Measurements from ENCODE around the gene C9orf43.
A peak's percentile ranks its signal among the peaks of the same experiment; 100 is the strongest.
"Not testable (repeated sequence)": the region's sequence is repeated elsewhere in the genome, so short reads cannot be mapped to it uniquely, and the experiment has no call there.

Gene C9orf43

GRCh38 chr9:113381909-113382411 lies 28.6 kb upstream of the C9orf43 start:
- no peak for DNase-seq

DNA sequence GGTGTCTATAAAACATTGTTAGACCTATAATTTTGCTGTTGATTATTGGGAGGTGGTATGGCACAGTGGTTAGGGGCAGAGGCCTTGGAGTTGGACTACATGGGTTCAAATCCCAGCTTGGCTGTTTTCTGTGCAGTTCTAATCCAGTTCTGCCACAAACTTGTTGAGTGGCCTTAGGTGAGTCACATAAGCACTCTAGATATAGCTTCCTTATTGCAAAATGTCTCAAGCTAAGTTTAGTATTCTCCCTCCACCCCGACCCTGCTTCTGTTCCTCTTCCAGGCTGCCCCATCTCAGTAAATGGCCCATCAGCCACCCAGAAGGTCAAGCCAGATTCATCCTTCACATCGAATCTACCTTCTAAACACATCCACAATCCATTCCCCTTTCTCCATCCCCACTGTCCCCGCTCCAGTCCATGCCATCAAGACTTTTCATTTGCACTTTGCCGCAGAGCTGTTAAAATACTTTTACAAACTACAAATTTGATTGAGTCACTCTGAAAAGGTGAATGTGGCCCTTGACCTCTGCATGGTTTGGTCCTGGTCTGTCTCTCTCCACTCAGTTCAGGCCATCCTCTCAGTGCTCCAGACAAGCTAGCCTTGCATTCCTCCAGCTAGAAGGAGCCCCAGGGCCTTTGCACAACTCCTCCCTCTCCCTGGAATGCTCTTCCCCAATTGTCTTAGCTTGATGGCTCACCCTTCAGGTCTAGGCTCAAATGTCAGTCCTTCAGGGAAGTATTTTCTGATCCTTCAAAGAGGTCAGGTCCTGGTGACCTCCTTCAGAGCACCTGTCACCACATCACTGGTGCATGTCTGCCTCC lies 23.8 kb upstream of the C9orf43 start:
- no peak for DNase-seq

GRCh38 chr9:113387560-113388230 lies 22.9 kb upstream of the C9orf43 start:
- DNase-seq, result no peak

GRCh38 chr9:113388833-113389232 lies 21.7 kb upstream of the C9orf43 start:
- no peak for DNase-seq

- DNase-seq, result no peak
Observed at GRCh38 chr9:113389451-113389850, 21.1 kb upstream of the C9orf43 start.

DNA sequence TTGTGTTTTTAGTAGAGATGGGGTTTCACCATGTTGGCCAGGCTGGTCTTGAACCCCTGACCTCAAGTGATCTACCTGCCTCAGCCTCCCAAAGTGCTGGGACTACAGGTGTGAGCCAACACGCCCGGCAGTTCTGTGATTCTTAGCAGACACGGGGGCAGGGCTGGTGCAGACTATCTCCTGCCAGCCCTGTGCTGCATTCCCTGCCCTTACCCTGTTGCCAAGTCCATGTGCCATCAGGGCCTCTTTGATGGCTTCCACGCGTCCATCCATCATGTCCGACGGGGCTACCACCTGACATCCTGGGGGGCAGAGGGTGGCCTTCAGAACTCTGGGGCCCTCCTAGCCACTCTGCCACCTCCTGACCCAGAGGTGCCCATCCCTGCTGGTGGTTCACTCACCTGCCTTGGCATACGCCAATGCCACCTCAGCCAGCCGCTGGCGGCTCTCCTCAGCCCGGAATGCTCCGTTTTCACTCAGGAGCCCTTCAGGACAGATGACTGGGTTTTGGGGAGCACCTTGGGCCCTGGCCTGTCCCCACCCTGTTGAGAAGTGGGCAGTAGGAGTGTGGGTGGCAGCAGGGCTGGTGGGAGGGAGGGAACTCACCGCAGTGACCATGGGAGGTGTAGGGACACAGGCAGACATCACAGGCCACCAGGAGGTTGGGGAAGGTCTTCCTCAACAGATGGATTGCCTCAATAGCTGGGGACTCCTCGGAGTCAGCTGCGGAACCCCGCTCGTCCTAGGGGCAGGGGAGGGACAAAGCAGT lies 20.2 kb upstream of the C9orf43 start:
- DNase-seq, result no peak

GRCh38 chr9:113391917-113392316 lies 18.6 kb upstream of the C9orf43 start:
- no peak for DNase-seq

DNA sequence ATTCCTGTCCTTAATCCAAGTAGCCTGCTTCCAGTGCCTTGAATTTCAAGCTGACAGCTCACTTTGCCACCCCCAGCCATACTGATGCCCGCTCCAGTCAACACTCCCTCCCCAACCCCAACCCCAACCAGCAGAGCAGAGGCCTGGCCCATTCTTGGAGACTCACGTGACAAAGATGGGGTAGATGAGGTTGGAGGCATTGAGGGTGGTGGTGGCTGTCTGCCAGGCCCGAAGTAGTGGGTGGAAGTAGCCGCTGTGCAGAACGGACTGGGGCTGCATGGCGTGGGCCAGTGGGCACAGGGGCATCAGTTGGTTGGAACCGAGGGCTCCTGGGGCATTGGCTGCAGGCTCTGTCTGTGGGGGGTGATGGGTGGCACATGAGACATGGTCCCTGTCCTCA lies 17.3 kb upstream of the C9orf43 start:
- DNase-seq, result no peak

DNA sequence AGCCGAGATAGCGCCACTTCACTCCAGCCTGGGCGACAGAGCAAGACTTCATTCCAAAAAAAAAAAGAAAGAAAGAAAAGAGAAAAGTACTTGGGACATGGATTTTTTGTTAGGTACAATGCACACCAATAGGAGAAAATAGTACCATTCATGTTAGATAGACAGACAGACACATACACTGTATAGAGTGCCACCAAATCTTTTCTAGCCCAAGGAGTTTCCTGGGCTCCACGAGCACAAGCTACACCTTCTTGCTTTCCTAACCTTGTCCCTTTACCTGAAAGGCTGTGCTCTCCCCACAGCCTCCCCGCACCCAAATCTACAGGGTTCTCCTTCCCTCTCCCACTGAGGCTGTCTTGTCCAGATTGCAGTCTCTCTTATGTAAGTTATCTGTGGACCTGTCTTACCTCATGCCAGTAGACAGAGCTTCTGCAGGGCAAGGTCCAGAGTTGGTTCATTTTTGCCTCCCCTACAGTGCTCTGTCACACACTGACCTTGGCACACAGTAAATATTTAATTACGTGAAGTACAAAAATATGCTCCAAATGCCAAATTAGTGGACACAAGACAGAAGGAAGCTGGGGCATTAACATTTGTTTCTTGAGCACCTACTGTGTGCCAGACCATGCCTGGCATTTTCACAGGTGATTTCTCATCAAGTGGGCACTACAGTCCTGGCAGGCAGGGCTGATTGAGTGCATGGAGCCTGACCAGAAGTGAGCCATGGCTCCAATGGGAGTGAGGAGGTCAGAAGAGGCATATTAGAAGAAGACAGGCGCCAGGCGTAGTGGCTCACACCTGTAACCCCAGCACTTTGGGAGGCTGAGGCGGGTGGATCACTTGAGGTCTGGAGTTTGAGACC lies 15.3 kb upstream of the C9orf43 start:
- no peak for DNase-seq

GRCh38 chr9:113397203-113397631 lies 13.3 kb upstream of the C9orf43 start:
- DNase-seq, result no peak

DNA sequence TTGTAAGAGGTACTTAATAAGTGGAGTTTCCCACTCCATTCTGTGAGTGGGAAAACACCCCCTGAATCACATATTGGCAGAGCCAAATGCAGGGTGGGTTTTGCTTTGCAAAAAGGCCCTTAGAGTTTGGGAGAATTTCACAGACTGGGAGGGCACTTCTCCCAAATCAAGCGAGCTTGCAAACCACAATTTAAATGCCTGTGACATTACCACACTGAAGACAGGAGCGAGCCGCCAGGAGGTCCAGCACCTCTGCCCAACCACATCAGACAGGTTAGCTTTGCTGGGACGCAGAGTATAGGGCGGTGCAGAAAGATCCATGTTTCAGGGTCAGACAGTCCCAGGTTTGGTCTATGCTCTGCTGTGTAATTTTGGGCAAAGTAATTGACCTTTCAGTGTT lies 11.8 kb upstream of the C9orf43 start:
- DNase-seq, result no peak

DNA sequence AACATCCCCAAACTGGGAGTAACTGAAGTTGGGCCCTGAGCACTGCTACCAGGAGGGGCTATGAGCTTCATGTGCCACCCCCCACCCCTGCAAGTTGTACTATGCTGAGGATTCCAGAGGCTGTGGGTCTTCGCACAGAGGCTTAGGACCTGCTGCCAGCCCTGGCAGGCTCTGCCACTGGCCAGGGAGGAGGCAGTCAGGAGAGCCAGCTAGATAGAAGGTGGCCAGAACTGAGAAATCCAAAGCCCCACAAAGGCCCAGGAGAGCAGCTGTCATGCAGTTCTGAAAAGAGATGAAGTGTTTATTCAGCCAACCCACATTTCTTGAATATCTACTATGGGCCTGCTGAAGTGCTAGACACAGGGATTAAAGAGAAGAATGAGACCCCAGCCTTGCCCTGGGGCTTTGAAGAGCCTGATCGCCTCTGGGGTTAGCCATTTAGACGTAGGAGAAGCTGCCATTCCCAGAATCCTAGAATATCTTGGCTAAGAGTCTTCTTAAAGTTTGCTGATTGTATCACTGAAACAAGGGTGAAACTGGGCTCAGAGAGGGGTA lies 10.8 kb upstream of the C9orf43 start:
- no peak for DNase-seq

- DNase-seq, result peak; percentile 99
Observed at GRCh38 chr9:113401027-113401792, 9.3 kb upstream of the C9orf43 start, which contains the start of gene ALAD. Gene ALAD, minus strand, starts transcription at chr9:113401284. Its CDS starts 7,725 bp downstream, at chr9:113393559.

- DNase-seq, result no peak
Observed at GRCh38 chr9:113403646-113404045, 6.9 kb upstream of the C9orf43 start.

GRCh38 chr9:113406353-113406752 lies 4.2 kb upstream of the C9orf43 start:
- not testable (repeated sequence) for DNase-seq

DNA sequence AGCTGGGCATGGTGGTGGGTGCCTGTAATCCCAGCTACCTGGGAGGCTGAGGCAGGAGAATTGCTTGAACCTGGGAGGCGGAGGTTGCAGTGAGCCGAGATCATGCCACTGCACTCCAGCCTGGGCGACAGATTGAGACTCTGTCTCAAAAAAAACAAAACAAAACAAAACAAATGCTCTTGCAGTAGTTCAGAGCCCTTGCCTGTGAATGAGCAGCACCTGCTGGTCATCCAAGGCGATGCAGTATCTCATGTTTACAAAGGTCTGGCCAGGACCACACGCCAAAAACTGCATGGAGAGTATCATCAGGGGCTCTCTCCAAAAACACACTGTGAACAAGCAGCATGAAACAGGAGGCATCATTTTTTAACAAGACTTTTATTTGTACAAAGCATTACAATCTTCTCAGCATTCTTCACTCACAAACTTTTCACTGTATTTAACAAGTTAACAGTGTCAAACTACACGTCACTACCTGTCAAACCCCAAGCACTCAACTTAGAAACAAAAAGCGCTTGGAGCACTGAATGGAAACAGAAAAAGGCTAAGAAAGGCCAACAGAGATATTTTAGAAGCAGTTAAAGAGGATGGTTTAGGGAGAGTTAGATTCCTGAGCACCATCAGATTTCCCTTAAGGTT lies 3.6 kb upstream of the C9orf43 start:
- DNase-seq, result peak; percentile 65

DNA sequence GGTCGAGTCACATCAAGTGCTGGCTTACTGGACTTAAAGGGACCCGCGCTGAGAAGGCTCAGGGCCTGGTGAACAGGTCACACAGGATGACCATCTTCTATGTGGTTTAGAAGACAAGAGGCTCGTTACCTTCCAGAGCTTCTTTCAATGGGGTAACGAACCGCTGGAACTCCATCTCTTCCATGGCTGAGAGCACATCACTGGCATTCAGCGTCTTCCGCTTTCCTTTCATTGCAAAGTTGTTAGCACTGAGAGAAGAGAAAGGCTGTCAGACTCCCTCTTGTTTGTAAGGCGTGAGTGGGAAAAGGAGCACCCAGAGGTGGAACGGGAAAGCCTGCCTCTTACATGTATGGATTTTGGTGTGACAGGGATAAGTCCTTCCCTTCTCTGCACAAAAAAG lies 1.1 kb upstream of the C9orf43 start:
- no peak for DNase-seq

DNA sequence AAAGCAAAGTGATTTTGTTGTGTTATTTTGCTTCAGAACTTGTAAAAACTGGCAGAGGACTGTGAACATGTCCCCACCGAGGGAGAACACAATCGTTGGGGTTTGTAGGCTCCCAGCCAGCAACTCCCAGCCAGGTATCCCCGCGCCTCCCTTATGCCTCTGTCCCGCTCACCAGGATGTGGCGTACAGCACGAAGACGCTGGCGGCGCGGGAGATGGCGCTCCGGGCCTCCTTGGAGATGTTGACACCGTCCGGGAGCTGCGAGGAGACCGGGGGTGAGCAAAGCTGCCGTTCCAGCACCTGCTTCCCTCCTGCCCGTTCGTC lies 702 bp upstream of the C9orf43 start:
- DNase-seq, result no peak

DNA sequence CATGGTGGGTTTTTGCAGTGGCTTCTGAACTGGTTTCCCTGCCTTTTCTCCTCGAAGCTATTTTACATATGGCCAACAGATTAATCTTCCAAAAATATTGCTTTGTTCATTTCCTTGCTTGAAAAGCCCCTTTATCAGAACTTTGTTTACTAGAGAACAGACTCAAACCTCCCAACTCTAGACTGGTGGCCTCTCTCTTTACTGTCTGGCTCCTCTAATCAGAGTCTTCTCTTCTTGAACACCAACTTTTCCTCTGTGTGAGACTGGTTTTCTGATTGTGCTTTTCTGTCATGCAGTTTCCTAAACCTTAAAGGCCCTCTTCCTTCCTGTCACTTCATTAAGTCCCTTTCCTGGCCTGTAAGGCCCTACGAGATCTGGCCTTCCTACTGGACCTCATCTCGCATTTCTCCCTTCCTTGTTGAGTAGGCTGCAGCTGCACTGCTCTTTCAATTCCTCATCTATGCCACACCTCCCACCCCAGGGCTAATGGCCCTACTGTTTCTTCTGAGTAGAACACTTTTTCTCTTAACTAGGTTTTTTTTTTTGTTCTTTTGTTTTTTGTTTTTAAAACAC lies 5.7 kb downstream of the C9orf43 start:
- DNase-seq, result no peak

DNA sequence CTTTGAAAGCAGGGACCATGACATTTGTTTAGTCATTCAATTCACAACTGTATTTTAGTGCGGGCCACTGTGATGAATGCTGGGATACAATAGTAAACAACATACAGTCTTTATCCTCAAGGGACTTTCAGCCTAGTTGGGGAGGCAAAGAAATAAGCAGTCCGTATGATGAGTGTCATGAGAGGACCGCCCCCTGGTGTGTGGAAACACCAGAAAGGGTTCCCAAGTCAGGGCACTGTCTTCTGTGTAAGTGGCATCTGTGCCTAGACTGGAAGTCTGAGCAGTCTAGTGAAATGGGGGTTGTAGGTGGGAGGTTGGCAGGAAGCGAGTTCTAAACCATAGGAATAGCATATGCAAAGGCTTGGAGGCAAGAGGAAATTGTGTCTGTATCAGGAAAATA lies 6.8 kb downstream of the C9orf43 start:
- DNase-seq, result no peak

DNA sequence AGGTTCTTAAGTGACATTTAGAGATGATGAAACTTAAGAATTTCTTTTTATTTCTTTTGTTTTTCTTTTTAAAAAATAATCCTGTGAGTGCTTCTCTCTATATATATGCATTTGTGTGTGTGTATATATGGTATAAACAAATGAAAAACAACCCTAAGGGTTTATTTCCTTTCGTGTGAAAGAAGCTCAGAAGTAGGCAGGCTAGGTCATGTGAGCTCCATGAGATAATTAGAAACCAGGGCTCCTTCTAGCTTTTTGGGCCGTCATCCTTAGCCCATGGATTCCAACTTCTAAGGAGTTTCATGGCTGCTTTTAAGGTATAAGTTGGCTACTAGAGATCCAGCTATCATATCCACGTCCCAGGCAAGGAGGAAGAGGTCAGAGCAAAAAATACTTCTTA lies 11.2 kb downstream of the C9orf43 start:
- DNase-seq, result no peak
